ENCODE data around the gene ITGA2B.
A peak's percentile ranks its signal among the peaks of the same experiment; 100 is the strongest.

Gene ITGA2B

DNA sequence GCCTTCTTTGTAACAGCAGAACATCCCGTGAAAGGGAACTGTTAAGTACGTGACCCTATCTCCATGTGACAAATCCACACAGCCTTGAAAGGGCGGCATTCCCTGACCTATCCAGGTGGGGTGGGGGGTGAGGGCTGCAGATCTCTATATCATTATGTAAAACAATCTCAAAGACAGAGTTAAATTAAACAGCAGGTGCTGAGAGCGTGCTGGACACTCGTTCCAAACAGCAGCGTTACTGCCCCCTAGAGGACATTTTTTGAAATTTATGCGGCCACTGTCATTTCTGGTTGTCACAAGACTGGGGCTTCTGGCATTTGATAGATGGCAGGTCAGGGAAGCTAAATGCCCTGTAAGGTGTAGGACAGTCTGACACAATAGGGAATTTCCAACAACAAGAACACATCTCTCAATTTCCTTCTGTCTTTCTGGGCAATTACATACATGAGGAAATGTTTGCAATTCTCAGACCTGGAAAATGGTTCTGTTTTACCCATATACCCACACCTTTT is 58.1 kb downstream of the ITGA2B start:
- TF ChIP-seq, protein P1, sequence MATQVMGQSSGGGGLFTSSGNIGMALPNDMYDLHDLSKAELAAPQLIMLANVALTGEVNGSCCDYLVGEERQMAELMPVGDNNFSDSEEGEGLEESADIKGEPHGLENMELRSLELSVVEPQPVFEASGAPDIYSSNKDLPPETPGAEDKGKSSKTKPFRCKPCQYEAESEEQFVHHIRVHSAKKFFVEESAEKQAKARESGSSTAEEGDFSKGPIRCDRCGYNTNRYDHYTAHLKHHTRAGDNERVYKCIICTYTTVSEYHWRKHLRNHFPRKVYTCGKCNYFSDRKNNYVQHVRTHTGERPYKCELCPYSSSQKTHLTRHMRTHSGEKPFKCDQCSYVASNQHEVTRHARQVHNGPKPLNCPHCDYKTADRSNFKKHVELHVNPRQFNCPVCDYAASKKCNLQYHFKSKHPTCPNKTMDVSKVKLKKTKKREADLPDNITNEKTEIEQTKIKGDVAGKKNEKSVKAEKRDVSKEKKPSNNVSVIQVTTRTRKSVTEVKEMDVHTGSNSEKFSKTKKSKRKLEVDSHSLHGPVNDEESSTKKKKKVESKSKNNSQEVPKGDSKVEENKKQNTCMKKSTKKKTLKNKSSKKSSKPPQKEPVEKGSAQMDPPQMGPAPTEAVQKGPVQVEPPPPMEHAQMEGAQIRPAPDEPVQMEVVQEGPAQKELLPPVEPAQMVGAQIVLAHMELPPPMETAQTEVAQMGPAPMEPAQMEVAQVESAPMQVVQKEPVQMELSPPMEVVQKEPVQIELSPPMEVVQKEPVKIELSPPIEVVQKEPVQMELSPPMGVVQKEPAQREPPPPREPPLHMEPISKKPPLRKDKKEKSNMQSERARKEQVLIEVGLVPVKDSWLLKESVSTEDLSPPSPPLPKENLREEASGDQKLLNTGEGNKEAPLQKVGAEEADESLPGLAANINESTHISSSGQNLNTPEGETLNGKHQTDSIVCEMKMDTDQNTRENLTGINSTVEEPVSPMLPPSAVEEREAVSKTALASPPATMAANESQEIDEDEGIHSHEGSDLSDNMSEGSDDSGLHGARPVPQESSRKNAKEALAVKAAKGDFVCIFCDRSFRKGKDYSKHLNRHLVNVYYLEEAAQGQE (IDR thresholded peaks at IDR 0.05; ENCODE audit: insufficient read depth in 1 of 2, low read depth in 2 of 2, low read length in 2 of 2) = no peak
- TF ChIP-seq POLR2AphosphoS5 (IDR thresholded peaks at IDR 0.05; ENCODE audit: low read depth, low read length) (no peak), FOXP2 (optimal IDR thresholded peaks at IDR 0.05; ENCODE audit: borderline replicate concordance, extremely low read depth, extremely low read length, insufficient read depth) (no peak), SIN3A (IDR thresholded peaks at IDR 0.05; ENCODE audit: borderline replicate concordance, insufficient read depth, low read length) (no peak), TAF1 (IDR thresholded peaks at IDR 0.05; ENCODE audit: borderline replicate concordance, insufficient read depth, low read length) (no peak)

DNA sequence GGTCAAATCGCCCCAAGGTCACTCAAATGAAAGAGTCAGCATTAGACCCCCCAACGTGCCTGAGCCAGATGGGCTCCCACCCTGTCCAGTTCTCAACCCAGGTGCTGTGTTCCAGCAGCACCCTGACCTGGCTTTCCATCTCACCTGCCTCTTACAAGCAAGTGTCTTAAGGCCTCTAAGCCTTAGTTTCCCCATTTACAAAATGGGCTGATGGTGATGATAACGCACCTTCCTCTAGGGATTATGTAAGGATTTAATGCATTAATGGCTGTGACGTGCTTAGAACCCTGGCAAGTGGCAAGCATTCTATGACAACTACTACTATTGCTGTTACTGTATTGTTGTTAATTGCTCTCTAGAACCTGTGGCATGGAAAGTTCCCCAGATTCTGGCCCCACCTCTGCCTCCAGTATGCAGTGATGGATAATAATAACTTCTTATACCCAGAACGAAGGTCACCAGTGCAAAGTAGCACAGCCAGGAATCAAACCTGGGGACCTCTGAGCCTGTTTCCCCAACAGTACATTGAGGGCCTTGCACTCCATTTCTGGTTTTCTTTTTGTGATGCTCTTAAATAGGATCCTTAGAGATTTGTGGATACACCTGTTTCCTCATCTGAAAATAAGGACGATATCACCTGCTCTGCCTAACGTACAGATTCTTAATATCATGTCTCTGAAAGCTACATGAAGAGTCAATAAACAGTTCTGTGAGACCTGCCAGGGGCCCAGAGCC is 61.6 kb downstream of the ITGA2B start:
- TF ChIP-seq, protein P1 (IDR thresholded peaks at IDR 0.05; ENCODE audit: insufficient read depth in 1 of 2, low read depth in 2 of 2, low read length in 2 of 2) = no peak
- no peak for TF ChIP-seq POLR2AphosphoS5 (IDR thresholded peaks at IDR 0.05; ENCODE audit: low read depth, low read length)
- no peak for TF ChIP-seq FOXP2 (optimal IDR thresholded peaks at IDR 0.05; ENCODE audit: borderline replicate concordance, extremely low read depth, extremely low read length, insufficient read depth)
- TF ChIP-seq TAF1 (IDR thresholded peaks at IDR 0.05; ENCODE audit: borderline replicate concordance, insufficient read depth, low read length) = no peak
- no peak for TF ChIP-seq SIN3A (IDR thresholded peaks at IDR 0.05; ENCODE audit: borderline replicate concordance, insufficient read depth, low read length)

GRCh38 chr17:44326861-44327444 is 62.5 kb downstream of the ITGA2B start:
- TF ChIP-seq SIN3A (IDR thresholded peaks at IDR 0.05; ENCODE audit: borderline replicate concordance, insufficient read depth, low read length) (peak; percentile 86), FOXP2 (optimal IDR thresholded peaks at IDR 0.05; ENCODE audit: borderline replicate concordance, extremely low read depth, extremely low read length, insufficient read depth) (peak; percentile 57), POLR2AphosphoS5 (IDR thresholded peaks at IDR 0.05; ENCODE audit: low read depth, low read length) (no peak), TAF1 (IDR thresholded peaks at IDR 0.05; ENCODE audit: borderline replicate concordance, insufficient read depth, low read length) (no peak)
- TF ChIP-seq, protein P1 (IDR thresholded peaks at IDR 0.05; ENCODE audit: insufficient read depth in 1 of 2, low read depth in 2 of 2, low read length in 2 of 2) = no peak

- TF ChIP-seq, protein P1 (IDR thresholded peaks at IDR 0.05; ENCODE audit: insufficient read depth in 1 of 2, low read depth in 2 of 2, low read length in 2 of 2) = no peak; a peak in 1 of 4 replicates
- peak; percentile 12 for TF ChIP-seq FOXP2 (optimal IDR thresholded peaks at IDR 0.05; ENCODE audit: borderline replicate concordance, extremely low read depth, extremely low read length, insufficient read depth)
- TF ChIP-seq TAF1 (IDR thresholded peaks at IDR 0.05; ENCODE audit: borderline replicate concordance, insufficient read depth, low read length) = peak; percentile 65; the same call in 1 of the 2 replicates
- peak; percentile 48; the same call in 1 of the 2 replicates for TF ChIP-seq SIN3A (IDR thresholded peaks at IDR 0.05; ENCODE audit: borderline replicate concordance, insufficient read depth, low read length)
- peak; percentile 70 for TF ChIP-seq POLR2AphosphoS5 (IDR thresholded peaks at IDR 0.05; ENCODE audit: low read depth, low read length)
These were observed 64.7 kb downstream of the ITGA2B start, which contains the start of gene SLC25A39 for GRCh38 chr17:44324571-44325275. SLC25A39 (minus strand) TSS chr17:44324823; CDS start chr17:44323562, 1,261 bp downstream.

Data from PFSK-1 (cell line).